Suprapubic skin (tissue), 4 donors: ENCODE results near the gene PPIP5K1. TPM values are rescaled to one million over a fixed set of nuclear protein-coding genes. Genes with fewer than 3 reads are reported as not detected.
"Not testable (repeated sequence)": the region's sequence is repeated elsewhere in the genome, so short reads cannot be mapped to it uniquely, and the experiment has no call there.

Experiments used
- DNase-seq, 2 donors: peaks; one replicate each; pipeline ENCODE4 v3.0.0-alpha.2; 2019; ENCODE audit warnings: low spot score in 2 of 2
- H3K27ac ChIP-seq: fragments of 200-600 bp; sonication (generic); one replicate; pipeline ENCODE4 v1.5.1; 2019
- H3K27me3 ChIP-seq: fragments of 200-600 bp; sonication (generic); one replicate; pipeline ENCODE4 v1.5.1; 2019
- H3K36me3 ChIP-seq: fragments of 200-600 bp; sonication (generic); one replicate; pipeline ENCODE4 v1.5.1; 2019
- H3K4me1 ChIP-seq: fragments of 200-600 bp; sonication (generic); one replicate; pipeline ENCODE4 v1.5.1; 2019
- H3K4me3 ChIP-seq: fragments of 200-600 bp; sonication (generic); one replicate; pipeline ENCODE4 v1.5.1; 2019; ENCODE audit warnings: mild to moderate bottlenecking
- H3K9me3 ChIP-seq: fragments of 200-600 bp; sonication (generic); one replicate; pipeline ENCODE4 v1.5.1; 2019
- CTCF ChIP-seq, 2 donors: fragments of 200-600 bp in 1 of 2; fragments of 450-650 bp in 1 of 2; sonication (generic) in 1 of 2; IDR thresholded peaks; one replicate each; pipeline ENCODE4 v1.5.1; 2016 to 2019; ENCODE audit warnings: antibody characterized with exemption in 2 of 2, mild to moderate bottlenecking in 1 of 2, moderate library complexity in 1 of 2
- EP300 ChIP-seq: sonication (generic); formaldehyde crosslinking; IDR thresholded peaks from one replicate; pipeline ENCODE4 v1.6.1; 2017; ENCODE audit warnings: antibody characterized with exemption
- POLR2A ChIP-seq, 2 donors: fragments of 450-650 bp; IDR thresholded peaks; one replicate each; pipeline ENCODE4 v1.6.1; 2017; ENCODE audit warnings: antibody characterized with exemption in 2 of 2, mild to moderate bottlenecking in 2 of 2, moderate library complexity in 2 of 2
- POLR2AphosphoS5 ChIP-seq, 3 donors: sonication (generic); formaldehyde crosslinking; IDR thresholded peaks; one replicate each; pipeline ENCODE4 v1.6.1; 2017; ENCODE audit warnings: antibody characterized with exemption in 3 of 3
- WGBS: methylation state at CpG from one replicate; pipeline ENCODE4 v1.1.5; 2018; 5-methylcytosine and 5-hydroxymethylcytosine counted together
- total RNA-seq, 4 donors: library from RNA; depleted of rRNA; stranded (reverse); fragments of >200 nt; gene quantifications; one replicate each; pipeline ENCODE4 v1.1.0, GENCODE V29; 2016

PPIP5K1 gene
- total RNA-seq, 4 donors from 2014 or later, result 23.8 to 63.6 (median 32.6) TPM

GRCh38 chr15:43547539-43547938, 42.5 kb downstream of the PPIP5K1 start:
- Histone ChIP-seq H3K4me1 (peaks cover 4% of the 10 kb centered on the region), H3K27me3 (no peaks in the 10 kb centered on the region), H3K36me3 (peaks cover 11% of the 10 kb centered on the region), H3K27ac (no peak overlapping the region), H3K9me3 (no peaks in the 10 kb centered on the region), H3K4me3 (no peak overlapping the region)
- no peak for DNase-seq
- 98% methylated on average over 2 of the region's 2 CpGs for WGBS
- TF ChIP-seq CTCF (IDR thresholded peaks at IDR 0.05) (no peak), EP300 (no peak)

- Histone ChIP-seq H3K36me3 (peaks cover 11% of the 10 kb centered on the region), H3K4me1 (peaks cover 4% of the 10 kb centered on the region), H3K9me3 (no peaks in the 10 kb centered on the region), H3K4me3 (no peak overlapping the region), H3K27ac (no peak overlapping the region), H3K27me3 (no peaks in the 10 kb centered on the region)
- no peak for TF ChIP-seq CTCF (IDR thresholded peaks at IDR 0.05)
- TF ChIP-seq POLR2AphosphoS5 (IDR thresholded peaks at IDR 0.05), result no peak
- no peak for TF ChIP-seq POLR2A (IDR thresholded peaks at IDR 0.05)
- TF ChIP-seq EP300, result no peak
- WGBS, result 91% methylated on average over 1 of the region's 1 CpG
- no peak for DNase-seq
These were observed 44.6 kb downstream of the PPIP5K1 start for GRCh38 chr15:43545426-43545825.

GRCh38 chr15:43544266-43544665, 45.7 kb downstream of the PPIP5K1 start:
- no peak overlapping the region for H3K4me3 ChIP-seq
- H3K36me3 ChIP-seq, result peaks cover 5% of the 10 kb centered on the region
- H3K27ac ChIP-seq, result no peak overlapping the region
- no peaks in the 10 kb centered on the region for H3K9me3 ChIP-seq
- no peak for DNase-seq
- TF ChIP-seq CTCF (IDR thresholded peaks at IDR 0.05) (no peak), POLR2A (IDR thresholded peaks at IDR 0.05) (no peak), POLR2AphosphoS5 (IDR thresholded peaks at IDR 0.05) (no peak), EP300 (no peak)
- H3K4me1 ChIP-seq, result no peaks in the 10 kb centered on the region
- H3K27me3 ChIP-seq, result no peaks in the 10 kb centered on the region

- Histone ChIP-seq H3K36me3 (peaks cover 2% of the 10 kb centered on the region), H3K27me3 (no peaks in the 10 kb centered on the region), H3K27ac (no peak overlapping the region), H3K4me1 (no peaks in the 10 kb centered on the region), H3K9me3 (no peaks in the 10 kb centered on the region), H3K4me3 (no peak overlapping the region)
- DNase-seq, result no peak
- no peak for TF ChIP-seq POLR2A (IDR thresholded peaks at IDR 0.05)
These were observed 48.2 kb downstream of the PPIP5K1 start for GRCh38 chr15:43541785-43542184.

GRCh38 chr15:43538091-43538490, 51.9 kb downstream of the PPIP5K1 start:
- no peak for DNase-seq
- peaks cover 22% of the 10 kb centered on the region for H3K36me3 ChIP-seq
- no peak overlapping the region for H3K4me3 ChIP-seq
- H3K4me1 ChIP-seq, result no peaks in the 10 kb centered on the region
- no peak for TF ChIP-seq CTCF (IDR thresholded peaks at IDR 0.05)
- TF ChIP-seq EP300, result no peak
- no peak for TF ChIP-seq POLR2AphosphoS5 (IDR thresholded peaks at IDR 0.05)
- no peak for TF ChIP-seq POLR2A (IDR thresholded peaks at IDR 0.05)
- H3K9me3 ChIP-seq, result no peaks in the 10 kb centered on the region
- no peak overlapping the region for H3K27ac ChIP-seq
- 61% methylated on average over 2 of the region's 2 CpGs for WGBS
- no peaks in the 10 kb centered on the region for H3K27me3 ChIP-seq

- Histone ChIP-seq H3K27me3 (no peaks in the 10 kb centered on the region), H3K36me3 (peaks cover 22% of the 10 kb centered on the region), H3K9me3 (no peaks in the 10 kb centered on the region), H3K4me1 (peaks cover 4% of the 10 kb centered on the region), H3K4me3 (no peak overlapping the region), H3K27ac (no peak overlapping the region)
- TF ChIP-seq POLR2AphosphoS5 (IDR thresholded peaks at IDR 0.05) (no peak), CTCF (IDR thresholded peaks at IDR 0.05) (no peak), POLR2A (IDR thresholded peaks at IDR 0.05) (no peak)
- no CpG with 5 or more reads among the region's 3 CpGs for WGBS
- DNase-seq, result no peak
These were observed 55.1 kb downstream of the PPIP5K1 start for GRCh38 chr15:43534897-43535296.

- peaks cover 19% of the 10 kb centered on the region for H3K36me3 ChIP-seq
- 70% methylated on average over 5 of the region's 5 CpGs for WGBS
- H3K4me1 ChIP-seq, H3K9me3 ChIP-seq, H3K27ac ChIP-seq, H3K4me3 ChIP-seq, H3K27me3 ChIP-seq, DNase-seq: not testable (repeated sequence)
These were observed 57.2 kb downstream of the PPIP5K1 start for GRCh38 chr15:43532826-43533225.
